Liver (tissue), 9 donors: ENCODE measurements around the gene CACNA1E. TPM values are rescaled to one million over a fixed set of nuclear protein-coding genes. Genes with fewer than 3 reads are reported as not detected.
A peak's percentile ranks its signal among the peaks of the same experiment; 100 is the strongest.

Experiments used
- DNase-seq: peaks from one replicate; pipeline ENCODE4 v3.0.0-alpha.2; 2017; ENCODE audit warnings: low spot score
- H3K27ac ChIP-seq, 2 donors: one replicate each; pipeline ENCODE4 v1.7.0; 2013; ENCODE audit warnings: inconsistent platforms in 2 of 2, low read length in 2 of 2, control low read depth in 1 of 2, low read depth in 1 of 2, mild to moderate bottlenecking in 1 of 2
- H3K27me3 ChIP-seq, 4 donors: one replicate each; pipeline versions ENCODE4 v1.6.1 to v1.7.0; 2013; ENCODE audit warnings: low read length in 3 of 4, inconsistent platforms in 1 of 4, mild to moderate bottlenecking in 1 of 4, moderate library complexity in 1 of 4; ENCODE audit not compliant: control insufficient read depth in 4 of 4, insufficient read depth in 4 of 4
- H3K36me3 ChIP-seq, 4 donors: one replicate each; pipeline versions ENCODE4 v1.6.1 to v1.7.0; 2013; ENCODE audit warnings: low read length in 3 of 4, mild to moderate bottlenecking in 3 of 4, low read depth in 1 of 4, moderate library complexity in 1 of 4; ENCODE audit not compliant: control insufficient read depth in 4 of 4, insufficient read depth in 3 of 4
- H3K4me1 ChIP-seq, 4 donors: one replicate each; pipeline versions ENCODE4 v1.6.1 to v1.7.0; 2013; ENCODE audit warnings: low read length in 3 of 4, mild to moderate bottlenecking in 3 of 4, moderate library complexity in 1 of 4; ENCODE audit not compliant: control insufficient read depth in 4 of 4, insufficient read depth in 4 of 4
- H3K4me3 ChIP-seq, 3 donors: one replicate each; pipeline versions ENCODE4 v1.6.1 to v1.7.0; 2013; ENCODE audit warnings: low read length in 3 of 3, control low read depth in 1 of 3, low read depth in 1 of 3, mild to moderate bottlenecking in 1 of 3
- H3K9ac ChIP-seq, 2 donors: one replicate each; pipeline ENCODE4 v1.7.0; 2013; ENCODE audit warnings: low read length in 2 of 2, mild to moderate bottlenecking in 2 of 2, moderate library complexity in 2 of 2, control low read depth in 1 of 2, low read depth in 1 of 2
- H3K9me3 ChIP-seq, 4 donors: one replicate each; pipeline versions ENCODE4 v1.6.1 to v1.7.0; 2013; ENCODE audit warnings: low read length in 3 of 4; ENCODE audit not compliant: control insufficient read depth in 4 of 4
- ATF3 ChIP-seq: IDR thresholded peaks from 2 replicates; pipeline ENCODE4 v1.6.1; 2016; ENCODE audit warnings: antibody characterized with exemption
- CTCF ChIP-seq: fragments of 150-350 bp; IDR thresholded peaks from 2 replicates; pipeline ENCODE4 v1.5.1; 2017; ENCODE audit warnings: improper control_type of control experiment, low read depth, low read length; ENCODE audit not compliant: missing input control
- FOXA2 ChIP-seq: IDR thresholded peaks from 2 replicates; pipeline ENCODE4 v1.6.1; 2016; ENCODE audit warnings: antibody characterized with exemption
- GABPA ChIP-seq, 2 donors: IDR thresholded peaks in 1 of 2; conservative IDR thresholded peaks in 1 of 2; 2 replicates each; pipeline ENCODE4 v1.6.1; 2016; ENCODE audit warnings: antibody characterized with exemption in 2 of 2, mild to moderate bottlenecking in 1 of 2, moderate library complexity in 1 of 2
- HNF4A ChIP-seq, 2 donors: conservative IDR thresholded peaks; 2 replicates each; pipeline ENCODE4 v1.6.1; 2016; ENCODE audit warnings: antibody characterized with exemption in 2 of 2, mild to moderate bottlenecking in 2 of 2
- HNF4G ChIP-seq: IDR thresholded peaks from 2 replicates; pipeline ENCODE4 v1.6.1; 2016; ENCODE audit warnings: antibody characterized with exemption
- JUND ChIP-seq, 2 donors: IDR thresholded peaks; 2 replicates each; pipeline ENCODE4 v1.6.1; 2016; ENCODE audit warnings: antibody characterized with exemption in 2 of 2
- MAX ChIP-seq: IDR thresholded peaks from 2 replicates; pipeline ENCODE4 v1.6.1; 2016; ENCODE audit warnings: antibody characterized with exemption
- NR2F2 ChIP-seq: IDR thresholded peaks from 2 replicates; pipeline ENCODE4 v1.6.1; 2016; ENCODE audit warnings: antibody characterized with exemption
- RAD21 ChIP-seq, 2 donors: IDR thresholded peaks; 2 replicates each; pipeline ENCODE4 v1.6.1; 2016; ENCODE audit warnings: antibody characterized with exemption in 2 of 2, mild to moderate bottlenecking in 2 of 2
- REST ChIP-seq: IDR thresholded peaks from 2 replicates; pipeline ENCODE4 v1.6.1; 2016; ENCODE audit warnings: antibody characterized with exemption, mild to moderate bottlenecking
- RXRA ChIP-seq, 2 donors: IDR thresholded peaks; 2 replicates each; pipeline ENCODE4 v1.6.1; 2017 to 2018; ENCODE audit warnings: antibody characterized with exemption in 2 of 2, mild to moderate bottlenecking in 1 of 2
- SP1 ChIP-seq: IDR thresholded peaks from 2 replicates; pipeline ENCODE4 v1.6.1; 2018; ENCODE audit warnings: antibody characterized with exemption, mild to moderate bottlenecking
- YY1 ChIP-seq: IDR thresholded peaks from 2 replicates; pipeline ENCODE4 v1.6.1; 2016; ENCODE audit warnings: antibody characterized with exemption, mild to moderate bottlenecking
- WGBS: extraction: QIAGEN DNeasy Blood & Tissue Kit; methylation state at CpG from one replicate; pipeline ENCODE4 v1.1.7; 2013; 5-methylcytosine and 5-hydroxymethylcytosine counted together
- polyA plus RNA-seq, 2 donors: library from polyadenylated mRNA; stranded (reverse) in 1 of 2; unstranded in 1 of 2; fragments of 200-250 nt in 1 of 2; fragments of >200 nt in 1 of 2; fragmentation: Nextera tagmentation in 1 of 2; extraction: Ambion mirVana in 1 of 2; gene quantifications; one replicate each; pipeline versions ENCODE4 v1.2.1 to v1.2.3, GENCODE V29; 2013 to 2015
- total RNA-seq, 2 donors: library from RNA; depleted of rRNA; stranded (reverse); fragments of >200 nt; gene quantifications; one replicate each; pipeline ENCODE4 v1.2.3, GENCODE V29; 2014
- donor health status: healthy.
- donor health status: healthy.
- donor health status: healthy.
- donor health status: healthy.
- donor health status: healthy.

The CACNA1E gene
- total and polyA plus RNA-seq, 4 donors = under 0.01 to 0.08 (median 0.01) TPM; not detected in 1

- TF ChIP-seq CTCF = no peak
- no peak for TF ChIP-seq RXRA (IDR thresholded peaks at IDR 0.05)
- no peak for TF ChIP-seq RAD21 (IDR thresholded peaks at IDR 0.05)
- TF ChIP-seq MAX = no peak
- no peak for TF ChIP-seq ATF3
- TF ChIP-seq SP1 = no peak
- TF ChIP-seq HNF4G = no peak
- no peak for TF ChIP-seq NR2F2
- no peak for TF ChIP-seq FOXA2
- TF ChIP-seq JUND (IDR thresholded peaks at IDR 0.05) = no peak
- TF ChIP-seq GABPA (IDR thresholded peaks at IDR 0.05 in 1 of 2, conservative IDR thresholded peaks at IDR 0.05 in 1 of 2) = no peak
Observed at GRCh38 chr1:181662606-181663005, 179.3 kb downstream of the CACNA1E start (continued).

GRCh38 chr1:181664543-181664942 is 181.2 kb downstream of the CACNA1E start:
- no peak overlapping the region for H3K27ac ChIP-seq
- DNase-seq = no peak
- 90% methylated on average over 2 of the region's 2 CpGs for WGBS
- H3K4me1 ChIP-seq = peaks cover 0 to 6% (median 1%) of the 10 kb centered on the region in 4 donors
- no peaks in the 10 kb centered on the region for H3K9me3 ChIP-seq
- TF ChIP-seq YY1 (no peak), MAX (no peak), SP1 (no peak), REST (no peak), HNF4A (conservative IDR thresholded peaks at IDR 0.05) (no peak), NR2F2 (no peak)
- no peaks in the 10 kb centered on the region for H3K27me3 ChIP-seq
- H3K9ac ChIP-seq = no peak overlapping the region
- H3K4me3 ChIP-seq = no peak overlapping the region
- no peaks in the 10 kb centered on the region for H3K36me3 ChIP-seq

GRCh38 chr1:181669246-181669645 is 185.9 kb downstream of the CACNA1E start:
- TF ChIP-seq JUND (IDR thresholded peaks at IDR 0.05) (peak in 1 of 2 donors; percentile 69), ATF3 (no peak)
- H3K36me3 ChIP-seq = no peaks in the 10 kb centered on the region
- H3K27me3 ChIP-seq = no peaks in the 10 kb centered on the region
- H3K9me3 ChIP-seq = no peaks in the 10 kb centered on the region
- H3K4me3 ChIP-seq = no peak overlapping the region
- WGBS = 69% methylated on average over 6 of the region's 6 CpGs
- DNase-seq = no peak
- no peak overlapping the region for H3K9ac ChIP-seq
- no peaks in the 10 kb centered on the region for H3K4me1 ChIP-seq
- H3K27ac ChIP-seq = no peak overlapping the region
